WTC11 (cell line): ENCODE results near the gene RETSAT. TPM values are rescaled to one million over a fixed set of nuclear protein-coding genes. Genes with fewer than 3 reads are reported as not detected.

Experiments used
- CBFB ChIP-seq: sonication (generic); formaldehyde crosslinking; IDR thresholded peaks from 2 replicates; pipeline ENCODE4 v1.8.1; 2022; ENCODE audit warnings: mild to moderate bottlenecking, low read depth, missing genetic modification reagents
- CREB1 ChIP-seq: sonication (generic); formaldehyde crosslinking; IDR thresholded peaks from 2 replicates; pipeline ENCODE4 v1.8.0; 2023; ENCODE audit warnings: mild to moderate bottlenecking, missing genetic modification reagents
- CREM ChIP-seq: sonication (generic); formaldehyde crosslinking; IDR thresholded peaks from 2 replicates; pipeline ENCODE4 v1.8.1; 2022; ENCODE audit warnings: mild to moderate bottlenecking, missing genetic modification reagents, moderate library complexity
- ERG ChIP-seq: fragments of 250-450 bp; sonication (Bioruptor Pico); IDR thresholded peaks from 2 replicates; pipeline ENCODE4 v1.8.0; 2021; ENCODE audit warnings: mild to moderate bottlenecking
- FOXP4 ChIP-seq: sonication (generic); formaldehyde crosslinking; IDR thresholded peaks from 2 replicates; pipeline ENCODE4 v1.8.0; 2022; ENCODE audit warnings: mild to moderate bottlenecking, missing genetic modification reagents
- GTF2I ChIP-seq: fragments of 250-450 bp; sonication (Bioruptor Pico); conservative IDR thresholded peaks from 2 replicates; pipeline ENCODE4 v1.4.0; 2021; ENCODE audit warnings: mild to moderate bottlenecking
- IRF2 ChIP-seq: sonication (generic); formaldehyde crosslinking; IDR thresholded peaks from 2 replicates; pipeline ENCODE4 v1.8.0; 2022; ENCODE audit warnings: low read depth, missing genetic modification reagents, borderline replicate concordance
- JAZF1 ChIP-seq: fragments of 250-450 bp; sonication (Bioruptor Pico); IDR thresholded peaks from 2 replicates; pipeline ENCODE4 v1.9.0; 2021; ENCODE audit warnings: moderate library complexity, mild to moderate bottlenecking, inconsistent platforms
- MLX ChIP-seq: sonication (generic); formaldehyde crosslinking; IDR thresholded peaks from 2 replicates; pipeline ENCODE4 v1.8.1; 2023; ENCODE audit warnings: mild to moderate bottlenecking, missing genetic modification reagents, moderate library complexity
- MYBL2 ChIP-seq: sonication (generic); formaldehyde crosslinking; IDR thresholded peaks from 2 replicates; pipeline ENCODE4 v1.8.1; 2023; ENCODE audit warnings: mild to moderate bottlenecking, moderate library complexity, missing genetic modification reagents
- NFATC4 ChIP-seq: fragments of 250-450 bp; sonication (Bioruptor Pico); IDR thresholded peaks from 2 replicates; pipeline ENCODE4 v1.9.0; 2021; ENCODE audit warnings: mild to moderate bottlenecking
- SMAD4 ChIP-seq: sonication (generic); formaldehyde crosslinking; IDR thresholded peaks from 2 replicates; pipeline ENCODE4 v1.8.0; 2022; ENCODE audit warnings: mild to moderate bottlenecking, missing genetic modification reagents
- SP1 ChIP-seq: sonication (generic); formaldehyde crosslinking; conservative IDR thresholded peaks from 2 replicates; pipeline ENCODE4 v1.8.1; 2022; ENCODE audit warnings: missing genetic modification reagents
- TCF7 ChIP-seq: sonication (generic); formaldehyde crosslinking; IDR thresholded peaks from 2 replicates; pipeline ENCODE4 v1.8.0; 2022; ENCODE audit warnings: mild to moderate bottlenecking, low read depth, missing genetic modification reagents, moderate library complexity
- TEAD1 ChIP-seq: sonication (generic); formaldehyde crosslinking; IDR thresholded peaks from 2 replicates; pipeline ENCODE4 v1.8.0; 2022; ENCODE audit warnings: mild to moderate bottlenecking, missing genetic modification reagents
- TEAD4 ChIP-seq: sonication (generic); formaldehyde crosslinking; IDR thresholded peaks from 2 replicates; pipeline ENCODE4 v1.8.0; 2022; ENCODE audit warnings: mild to moderate bottlenecking, missing genetic modification reagents
- USF2 ChIP-seq: sonication (generic); formaldehyde crosslinking; IDR thresholded peaks from 2 replicates; pipeline ENCODE4 v1.8.1; 2023; ENCODE audit warnings: mild to moderate bottlenecking, missing genetic modification reagents, moderate library complexity
- ZBTB43 ChIP-seq: sonication (generic); formaldehyde crosslinking; IDR thresholded peaks from 2 replicates; pipeline ENCODE4 v1.8.1; 2023; ENCODE audit warnings: mild to moderate bottlenecking, missing genetic modification reagents
- ZMAT4 ChIP-seq: fragments of 250-450 bp; sonication (Bioruptor Pico); IDR thresholded peaks from 2 replicates; pipeline ENCODE4 v1.9.0; 2021; ENCODE audit warnings: mild to moderate bottlenecking
- ZNF121 ChIP-seq: sonication (generic); formaldehyde crosslinking; IDR thresholded peaks from 2 replicates; pipeline ENCODE4 v1.8.0; 2023; ENCODE audit warnings: missing genetic modification reagents
- ZNF138 ChIP-seq: sonication (generic); formaldehyde crosslinking; conservative IDR thresholded peaks from 2 replicates; pipeline ENCODE4 v1.8.1; 2022; ENCODE audit warnings: mild to moderate bottlenecking, moderate library complexity, missing genetic modification reagents
- ZNF232 ChIP-seq: sonication (generic); formaldehyde crosslinking; IDR thresholded peaks from 2 replicates; pipeline ENCODE4 v1.8.0; 2022; ENCODE audit warnings: mild to moderate bottlenecking, missing genetic modification reagents
- ZNF416 ChIP-seq: fragments of 250-450 bp; sonication (Bioruptor Pico); IDR thresholded peaks from 2 replicates; pipeline ENCODE4 v1.9.0; 2021; ENCODE audit warnings: mild to moderate bottlenecking, inconsistent platforms
- ZNF423 ChIP-seq: fragments of 250-450 bp; sonication (Bioruptor Pico); IDR thresholded peaks from 2 replicates; pipeline ENCODE4 v2.1.2; 2022; ENCODE audit warnings: mild to moderate bottlenecking, moderate library complexity
- ZNF425 ChIP-seq: fragments of 250-450 bp; sonication (Bioruptor Pico); conservative IDR thresholded peaks from 2 replicates; pipeline ENCODE4 v1.9.0; 2021; ENCODE audit warnings: mild to moderate bottlenecking
- ZNF532 ChIP-seq: fragments of 250-450 bp; sonication (Bioruptor Pico); IDR thresholded peaks from 2 replicates; pipeline ENCODE4 v1.9.0; 2021; ENCODE audit warnings: mild to moderate bottlenecking, borderline replicate concordance
- total RNA-seq: library from RNA; stranded (reverse); gene quantifications from 3 replicates; pipeline ENCODE4 v1.2.3, GENCODE V29; 2021

RETSAT gene
- total RNA-seq, 1 experiment from 2014 or later = 24.4 TPM

GRCh38 chr2:85327822-85328617 is 26.3 kb downstream of the RETSAT start, which contains the start of gene TGOLN2 (continued):
- TF ChIP-seq ZNF532 (no peak), ERG (no peak), MLX (CRISPR knock-in tag) (no peak), ZNF416 (no peak), CREB1 (CRISPR knock-in tag) (peak; percentile 73; the same call in 1 of the 2 replicates), TEAD4 (CRISPR knock-in tag) (no peak), IRF2 (CRISPR knock-in tag) (no peak; the same call in 1 of the 2 replicates), TCF7 (CRISPR knock-in tag) (no peak), CREM (CRISPR knock-in tag) (peak; percentile 77; the same call in 1 of the 2 replicates), CBFB (CRISPR knock-in tag) (no peak), ZNF425 (CRISPR knock-in tag) (no peak), GTF2I (no peak), SP1 (CRISPR knock-in tag) (peak; percentile 82), ZBTB43 (CRISPR knock-in tag) (peak; percentile 91), TEAD1 (CRISPR knock-in tag) (peak; percentile 68; the same call in 1 of the 2 replicates), ZMAT4 (0 out of 2 replicates have a peak, but pooled peaks have one; percentile 22), JAZF1 (CRISPR knock-in tag) (no peak), MYBL2 (peak; percentile 72; the same call in 1 of the 2 replicates), FOXP4 (no peak; the same call in 1 of the 2 replicates), ZNF138 (CRISPR knock-in tag) (no peak), ZNF232 (no peak), SMAD4 (CRISPR knock-in tag) (no peak), USF2 (no peak), ZNF423 (CRISPR knock-in tag) (no peak), NFATC4 (CRISPR knock-in tag) (no peak), ZNF121 (CRISPR knock-in tag) (no peak)
